Suppressor macrophage treated with lipopolysaccharide for 4 hours (primary cell): ENCODE results near the gene HTR1B.

Source experiments
- DNase-seq: peaks from one replicate; pipeline ENCODE4 v3.0.0-alpha.2; 2020

HTR1B gene

DNA sequence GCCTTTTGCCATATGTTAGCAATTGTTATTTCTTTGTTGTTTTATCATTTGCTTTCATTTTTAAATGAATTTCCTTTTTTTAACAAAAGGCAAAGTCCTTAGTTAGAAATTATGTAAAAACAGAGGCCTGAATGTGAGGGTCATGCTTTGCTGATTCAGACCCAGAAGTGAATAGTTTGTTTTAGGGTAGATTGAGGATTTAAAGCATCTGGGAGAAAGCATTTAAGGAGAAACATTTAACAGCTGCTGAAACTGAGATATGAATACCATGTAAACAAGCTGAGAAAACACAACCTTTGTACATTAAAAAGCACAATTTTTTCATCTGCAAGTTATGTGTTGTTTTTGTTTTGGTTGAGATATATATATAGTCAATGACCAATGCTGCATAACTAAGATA is 8.0 kb downstream of the HTR1B start:
- no peak for DNase-seq

DNA sequence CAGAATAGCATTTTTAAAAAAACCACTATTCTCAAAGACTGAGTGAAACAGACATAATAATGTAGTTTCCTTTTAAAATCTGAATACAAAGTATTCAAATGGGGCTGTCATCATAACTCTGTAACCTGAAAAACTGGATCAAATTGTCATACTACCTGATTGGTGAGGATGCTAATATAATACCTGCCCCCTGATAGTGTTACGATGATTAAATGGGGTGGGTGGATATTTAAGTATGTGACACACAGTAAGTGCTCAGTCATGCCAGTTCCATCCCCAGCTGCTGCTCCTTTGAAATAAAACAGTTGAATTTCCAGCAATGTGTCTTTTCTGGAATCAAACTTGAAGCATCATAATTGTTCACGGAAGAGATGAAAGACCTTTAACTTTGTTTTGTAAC is 8.9 kb downstream of the HTR1B start:
- DNase-seq: no peak

DNA sequence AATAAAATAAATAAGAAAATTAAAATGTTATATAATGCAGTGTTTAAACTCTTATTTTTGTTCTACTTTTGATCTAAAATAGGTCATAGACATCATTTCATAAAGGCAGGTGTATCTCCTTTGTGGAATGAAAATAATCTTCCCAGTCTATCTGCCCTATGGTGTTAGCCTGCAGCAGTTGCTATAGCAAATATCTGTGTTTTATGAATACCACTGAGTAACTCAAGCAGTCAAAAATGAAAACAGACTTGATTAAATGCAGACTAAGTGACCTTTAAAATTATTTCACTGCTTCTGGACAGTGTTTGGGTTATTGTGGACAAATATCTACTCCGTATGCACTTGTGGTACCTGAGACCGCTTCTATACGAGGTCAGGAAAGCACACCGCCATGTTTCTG is 11.8 kb downstream of the HTR1B start:
- no peak for DNase-seq

- no peak for DNase-seq
Measured at GRCh38 chr6:77450924-77451323, 12.4 kb downstream of the HTR1B start.

DNA sequence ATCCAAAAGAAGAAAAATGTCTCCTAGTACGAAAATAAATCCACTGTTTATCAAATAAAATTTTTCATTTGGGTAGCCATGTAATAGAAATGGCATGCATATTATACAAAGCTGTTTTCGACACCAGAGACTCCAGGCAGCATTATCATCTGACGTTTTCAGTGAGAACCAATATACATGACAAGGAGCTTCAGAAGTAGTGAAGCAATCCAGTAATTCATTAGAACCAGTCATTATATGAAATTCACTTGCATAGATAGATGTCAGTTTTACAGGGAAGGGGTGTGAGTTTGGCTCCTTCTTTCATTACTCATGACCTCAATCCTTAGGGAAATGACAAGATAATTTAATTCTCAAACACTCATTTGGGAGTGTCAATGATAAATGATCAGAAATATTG is 14.7 kb downstream of the HTR1B start:
- DNase-seq: no peak

- no peak for DNase-seq
Measured at GRCh38 chr6:77447254-77447653, 16.0 kb downstream of the HTR1B start.

DNA sequence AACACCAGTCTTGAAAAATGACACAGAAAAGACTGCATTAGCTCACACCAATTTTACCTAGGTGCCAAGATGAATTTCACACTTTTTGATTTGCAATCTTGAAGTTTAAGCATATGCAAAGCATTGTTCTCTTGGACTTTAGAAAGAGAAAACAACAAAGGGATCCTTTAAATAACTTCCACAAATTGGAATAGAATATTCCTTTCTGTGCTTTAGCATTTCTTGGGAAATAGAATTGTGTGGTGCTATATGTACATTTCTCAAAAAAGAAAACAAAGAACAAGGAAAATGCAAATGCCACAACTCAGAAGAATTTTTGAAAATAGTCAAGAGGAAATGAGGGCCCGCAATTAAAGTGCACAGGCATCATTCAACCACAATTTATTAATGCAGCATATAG is 17.0 kb downstream of the HTR1B start:
- no peak for DNase-seq

DNA sequence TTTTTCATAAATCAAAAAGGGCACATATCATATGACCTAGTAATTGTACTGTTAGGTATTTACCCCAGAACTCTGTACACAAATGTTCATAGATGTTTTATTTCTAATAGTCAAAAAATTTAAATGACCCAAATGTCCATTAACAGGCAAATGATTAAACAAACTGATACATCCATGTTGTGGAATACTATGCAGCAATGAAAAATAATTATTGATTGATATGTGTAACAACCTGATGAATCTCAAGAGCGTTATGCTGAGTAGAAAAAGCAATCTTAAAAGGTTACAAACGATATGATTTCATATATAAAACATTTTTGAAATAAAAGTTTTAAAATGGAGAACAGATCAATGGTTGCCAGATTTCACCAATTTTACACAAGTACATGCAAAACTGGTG is 18.1 kb downstream of the HTR1B start:
- DNase-seq: no peak

- DNase-seq: no peak
Measured at GRCh38 chr6:77440206-77440976, 22.9 kb downstream of the HTR1B start.

GRCh38 chr6:77433888-77434287 is 29.4 kb downstream of the HTR1B start:
- no peak for DNase-seq

DNA sequence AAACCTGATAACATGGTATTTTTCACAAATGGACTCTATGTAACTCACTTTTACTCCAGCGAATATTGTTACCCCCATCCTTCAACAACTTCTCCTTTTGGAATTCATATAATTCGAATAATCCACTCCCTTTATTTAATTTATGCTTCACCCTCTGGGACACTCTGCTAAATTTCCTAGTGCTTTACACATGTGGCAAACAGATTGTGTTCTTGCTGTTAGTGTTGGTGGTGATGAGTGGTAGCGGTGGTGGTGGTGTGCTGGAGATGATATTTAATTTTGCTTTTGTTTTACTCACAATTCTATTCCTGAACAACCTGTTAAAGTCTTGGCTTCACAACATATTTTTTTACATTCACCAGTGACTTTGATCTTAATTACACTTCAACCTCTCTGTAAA is 32.8 kb downstream of the HTR1B start:
- DNase-seq: no peak

GRCh38 chr6:77425671-77426070 is 37.6 kb downstream of the HTR1B start:
- DNase-seq: no peak

DNA sequence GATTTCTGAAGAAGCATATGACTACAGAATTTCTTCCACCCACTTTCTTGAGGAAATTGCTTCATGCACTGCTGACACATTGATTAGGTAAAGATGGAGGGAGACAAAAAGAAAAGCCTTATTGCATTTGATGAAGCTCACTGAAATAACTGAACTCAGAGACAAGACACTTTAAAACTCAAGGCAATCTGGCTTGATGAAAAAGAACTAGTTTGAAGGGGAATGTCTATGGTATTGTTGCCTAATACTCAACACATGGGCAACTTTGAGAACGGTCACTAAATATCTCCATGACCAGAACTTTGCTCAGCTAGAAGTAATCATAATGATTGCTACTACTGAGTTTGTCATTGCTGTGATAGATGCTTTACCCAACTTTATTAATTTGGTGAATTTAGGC is 38.1 kb downstream of the HTR1B start:
- no peak for DNase-seq

DNA sequence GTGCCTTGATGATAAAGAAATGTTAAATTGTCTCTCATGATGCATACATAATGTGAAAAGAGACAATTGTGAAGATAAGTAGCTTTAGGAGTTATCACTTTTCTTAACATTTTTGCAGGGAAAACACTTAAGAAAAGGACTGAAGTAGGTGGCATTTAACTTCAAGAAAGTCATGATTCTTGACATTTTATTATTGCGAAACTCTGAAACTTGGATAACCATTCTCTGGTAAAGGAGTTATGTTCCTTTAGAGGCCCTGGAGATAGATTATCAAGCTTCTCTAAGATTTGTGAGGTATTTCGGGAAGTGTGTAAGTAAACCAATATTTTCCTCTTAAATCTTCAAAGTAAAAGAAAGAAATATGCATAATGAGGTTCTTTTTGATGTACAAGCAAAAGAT is 38.5 kb downstream of the HTR1B start:
- no peak for DNase-seq

- DNase-seq: no peak
Measured at GRCh38 chr6:77416839-77417238, 46.5 kb downstream of the HTR1B start.

DNA sequence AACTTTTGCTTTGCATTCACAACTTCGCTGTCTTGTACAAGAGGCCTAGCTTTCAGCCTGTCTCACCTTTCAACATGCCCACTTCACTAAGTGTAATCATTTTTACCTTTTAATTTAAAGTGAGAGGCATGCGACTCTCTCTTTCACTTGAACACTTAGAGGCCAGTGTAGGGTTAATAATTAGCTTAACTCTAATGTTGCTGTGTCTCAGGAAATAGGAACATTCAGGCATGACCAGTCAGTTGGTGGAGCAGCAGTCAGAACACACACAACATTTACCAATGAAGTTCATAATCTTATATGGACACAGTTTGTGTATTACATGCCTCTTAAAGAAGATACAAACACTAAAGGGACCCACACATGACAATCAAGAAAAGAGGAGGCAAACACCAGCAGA is 47.6 kb downstream of the HTR1B start:
- DNase-seq: no peak
